ENCODE measurements around the gene CCL14.
"Not testable (repeated sequence)": the region's sequence is repeated elsewhere in the genome, so short reads cannot be mapped to it uniquely, and the experiment has no call there.

Gene CCL14

DNA sequence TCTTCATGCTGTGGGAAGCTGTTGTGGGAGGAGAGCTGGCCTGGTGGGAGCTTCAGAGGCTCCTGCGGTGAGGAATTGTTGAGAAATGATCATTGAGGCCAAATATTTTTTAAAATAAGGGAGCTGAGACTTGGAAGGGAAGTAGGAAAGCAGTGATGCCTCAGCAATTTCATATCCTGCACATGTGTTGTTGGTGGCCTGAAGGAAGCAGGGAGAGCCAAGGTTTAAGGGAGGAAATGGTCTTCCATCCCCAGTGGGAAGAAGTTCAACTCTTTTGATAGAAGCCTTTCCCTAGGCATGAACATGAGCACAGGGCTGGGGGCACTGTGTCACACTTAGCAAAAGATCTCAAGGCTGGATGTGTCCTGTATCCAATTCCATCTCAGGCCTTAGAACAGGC, at the start of gene CCL14:
Gene CCL14 (minus strand): TSS at position 87 of the 400 bp plus-strand sequence. CDS start 80 bp downstream, at position 7.
- no peak for DNase-seq

DNA sequence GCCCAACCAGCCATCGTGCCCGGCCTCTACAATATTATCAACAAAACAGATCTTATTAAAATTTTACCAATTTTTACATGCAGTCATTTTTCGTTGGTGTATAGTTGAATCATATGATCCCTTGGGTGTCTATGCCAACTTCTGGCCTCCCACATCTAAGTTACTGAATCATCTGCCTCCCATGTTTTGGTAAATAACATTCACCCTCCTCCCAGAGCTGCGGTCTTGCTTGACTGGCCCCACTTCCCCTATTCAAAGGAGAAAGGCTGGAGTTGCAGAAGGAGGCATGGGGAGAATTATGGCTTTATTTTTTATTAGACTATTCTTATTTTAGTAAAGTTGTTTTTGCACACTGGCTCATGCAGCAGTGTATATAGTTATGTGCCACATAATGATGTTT, 49.7 kb upstream of the CCL14 start:
- DNase-seq: no peak

DNA sequence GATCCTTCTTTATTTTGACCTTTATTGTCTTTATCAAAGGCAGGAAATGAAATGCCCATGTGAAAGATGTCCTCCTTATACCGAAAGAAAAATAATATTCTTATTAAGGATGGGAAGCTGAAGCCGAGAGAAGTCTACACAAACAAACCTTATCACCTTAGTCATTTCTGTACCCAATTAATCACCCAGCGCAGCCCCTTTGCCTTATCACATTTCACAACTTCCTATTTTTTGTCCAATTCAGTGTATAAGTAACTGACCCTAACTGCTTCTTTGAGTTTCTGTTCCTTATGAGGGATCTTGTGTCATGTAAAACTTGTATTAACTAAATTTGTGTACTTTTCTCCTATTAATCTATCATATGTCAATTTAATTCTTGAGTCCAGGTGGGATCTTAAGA, 47.6 kb upstream of the CCL14 start:
- DNase-seq: no peak

GRCh38 chr17:36030956-36031355, 44.4 kb upstream of the CCL14 start:
- DNase-seq: no peak

- no peak for DNase-seq
Measured at GRCh38 chr17:36027761-36028160, 41.2 kb upstream of the CCL14 start.

DNA sequence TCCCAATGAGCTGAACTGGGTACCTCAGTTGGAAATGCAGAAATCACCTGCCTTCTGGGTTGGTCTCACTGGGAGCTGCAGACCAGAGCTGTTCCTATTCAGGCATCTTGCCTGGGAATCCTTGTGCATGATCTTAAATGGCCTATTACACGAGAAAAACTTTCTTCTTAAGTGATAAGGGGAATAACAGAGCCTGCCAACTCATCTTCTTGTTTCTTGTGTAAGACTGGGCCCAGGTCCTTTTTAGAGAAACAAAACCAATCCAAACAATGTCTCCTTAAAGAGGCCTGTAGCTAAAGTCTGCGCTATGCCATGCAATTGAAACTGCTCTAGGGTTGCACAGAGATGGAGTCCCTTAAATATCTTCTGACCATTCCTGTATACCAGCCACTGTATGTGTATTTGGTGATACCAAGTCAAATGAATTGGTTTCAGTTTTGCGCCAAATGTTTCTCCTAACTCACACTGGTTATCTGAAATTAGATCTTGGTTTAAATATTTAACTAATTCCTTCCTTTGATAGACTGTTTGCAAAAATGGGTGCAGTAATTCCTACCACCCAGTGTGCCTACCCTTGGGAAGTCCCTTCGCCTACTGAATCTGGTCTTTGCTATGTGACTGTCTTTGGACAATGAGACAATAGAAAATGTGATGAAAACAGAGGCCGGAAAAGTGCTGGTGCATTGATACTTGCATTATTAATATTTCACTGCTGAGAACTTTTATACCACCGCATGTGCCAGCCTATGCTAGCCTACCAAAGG, 37.8 kb upstream of the CCL14 start:
- no peak for DNase-seq

- no peak for DNase-seq
Measured at GRCh38 chr17:36019423-36019822, 32.9 kb upstream of the CCL14 start.

GRCh38 chr17:36017799-36018198, 31.3 kb upstream of the CCL14 start, which contains the start of gene CCL23:
Gene CCL23 (minus strand): TSS chr17:36017972. CDS start chr17:36017897, 75 bp downstream.
- DNase-seq: no peak

- no peak for DNase-seq
Measured at GRCh38 chr17:36016555-36016954, 30.0 kb upstream of the CCL14 start.

DNA sequence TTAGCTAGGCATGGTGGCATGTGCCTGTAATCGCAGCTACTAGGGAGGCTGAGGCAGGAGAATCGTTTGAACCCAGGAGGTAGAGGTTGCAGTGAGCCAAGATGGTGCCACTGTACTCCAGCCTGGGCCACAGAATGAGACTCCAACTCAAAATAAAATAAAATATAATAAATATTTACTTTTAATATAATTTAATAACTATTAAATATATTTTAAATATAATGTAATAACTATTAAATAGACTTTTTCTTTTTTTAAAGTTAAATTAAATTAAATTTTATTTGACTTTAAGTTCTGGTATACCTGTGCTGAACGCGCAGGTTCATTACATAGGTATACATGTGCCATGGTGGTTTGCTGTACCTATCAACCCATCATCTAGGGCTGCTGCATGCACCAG, 29.4 kb upstream of the CCL14 start:
- not testable (repeated sequence) for DNase-seq

DNA sequence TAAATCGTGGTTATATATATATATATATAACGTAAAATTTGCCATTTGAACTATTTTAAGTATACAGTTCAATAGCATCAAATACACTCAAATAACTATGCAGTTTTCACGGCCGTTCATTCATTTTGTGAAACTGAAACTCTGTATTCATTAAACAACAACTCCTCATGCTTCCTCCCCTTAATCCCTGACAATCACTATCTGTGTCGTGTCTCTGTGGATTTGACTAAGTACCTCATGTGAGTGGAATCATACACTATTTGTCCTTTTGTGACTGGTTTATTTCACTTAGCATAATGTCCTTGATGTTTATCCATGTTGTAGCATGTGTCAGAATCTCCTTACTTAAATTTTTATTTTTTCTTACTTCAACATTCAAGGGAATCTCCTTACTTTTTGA, 28.4 kb upstream of the CCL14 start:
- no peak for DNase-seq

DNA sequence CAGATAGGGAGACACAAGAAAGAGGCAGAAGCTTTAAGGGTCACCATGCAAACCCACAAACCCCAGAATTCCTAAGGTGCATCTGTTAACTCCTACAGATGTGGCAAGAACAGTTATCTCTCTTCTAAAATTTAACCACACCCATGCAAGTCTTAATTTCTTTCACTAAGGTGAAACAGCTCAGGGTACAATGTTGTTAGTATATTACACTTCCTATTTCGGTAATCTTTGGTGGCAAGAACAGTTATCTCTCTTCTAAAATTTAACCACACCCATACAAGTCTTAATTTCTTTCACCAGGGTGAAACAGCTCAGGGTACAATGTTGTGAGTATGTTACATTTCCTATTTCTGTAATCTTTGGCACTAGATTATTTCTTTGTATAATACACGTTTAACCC, 24.7 kb upstream of the CCL14 start:
- no peak for DNase-seq

- no peak for DNase-seq
Measured at GRCh38 chr17:36008998-36009665, 22.6 kb upstream of the CCL14 start.

- DNase-seq: no peak
Measured at GRCh38 chr17:36004594-36005108, 18.1 kb upstream of the CCL14 start.

DNA sequence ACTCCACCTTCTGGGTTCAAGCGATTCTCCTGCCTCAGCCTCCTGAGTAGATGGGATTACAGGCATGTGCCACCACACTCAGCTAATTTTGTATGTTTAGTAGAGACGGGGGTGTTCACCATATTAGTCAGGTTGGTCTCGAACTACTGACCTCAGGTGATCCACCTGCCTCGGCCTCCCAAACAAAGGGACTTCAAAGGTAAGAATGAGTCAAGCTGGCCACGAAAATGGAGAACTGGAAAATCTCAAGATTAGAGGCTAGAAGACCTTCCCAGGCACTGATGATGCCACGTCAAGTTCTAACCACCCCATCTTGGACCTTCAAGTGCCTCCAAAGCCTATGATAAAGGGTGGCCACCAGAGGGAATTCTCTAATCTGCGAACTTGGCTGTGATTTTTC, 16.1 kb upstream of the CCL14 start:
- no peak for DNase-seq

GRCh38 chr17:36001862-36002603, 15.5 kb upstream of the CCL14 start:
- DNase-seq: no peak

DNA sequence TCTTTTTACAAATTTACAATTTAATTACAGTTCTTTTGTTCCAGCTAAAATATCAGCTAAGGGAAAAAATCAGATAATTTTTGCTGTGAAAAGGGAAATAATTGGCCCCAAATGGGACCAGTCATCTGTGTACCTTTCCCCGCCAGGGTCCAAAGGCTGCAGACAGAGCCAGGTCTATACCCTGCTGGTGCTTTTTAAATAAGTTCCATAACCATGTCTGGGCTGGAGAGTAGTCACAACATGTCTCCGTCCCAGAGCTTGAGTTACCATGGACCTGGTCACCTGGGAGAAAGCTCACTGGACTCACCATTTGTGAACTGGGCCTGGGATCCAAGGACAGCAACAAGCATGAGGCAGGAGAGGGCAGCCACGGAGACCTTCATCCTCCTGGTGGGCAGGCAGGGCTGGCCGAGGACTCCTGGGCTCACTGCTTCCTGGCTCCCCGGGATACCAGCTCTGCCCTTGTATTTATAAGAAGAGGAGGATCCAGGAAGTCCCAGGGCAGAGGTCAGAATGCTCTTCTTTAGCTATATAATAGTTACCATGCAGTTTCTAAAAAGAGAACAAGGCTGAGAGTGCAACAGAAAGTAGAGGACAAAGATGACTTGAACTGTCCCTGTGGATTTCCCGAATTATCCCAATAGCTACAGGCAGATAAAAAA, 14.7 kb upstream of the CCL14 start, which contains the start of gene CCL15:
Gene CCL15 (minus strand): TSS at position 444 of the 662 bp plus-strand sequence. CDS start 61 bp downstream, at position 383.
- DNase-seq: no peak

GRCh38 chr17:36000732-36001109, 14.2 kb upstream of the CCL14 start:
- no peak for DNase-seq

DNA sequence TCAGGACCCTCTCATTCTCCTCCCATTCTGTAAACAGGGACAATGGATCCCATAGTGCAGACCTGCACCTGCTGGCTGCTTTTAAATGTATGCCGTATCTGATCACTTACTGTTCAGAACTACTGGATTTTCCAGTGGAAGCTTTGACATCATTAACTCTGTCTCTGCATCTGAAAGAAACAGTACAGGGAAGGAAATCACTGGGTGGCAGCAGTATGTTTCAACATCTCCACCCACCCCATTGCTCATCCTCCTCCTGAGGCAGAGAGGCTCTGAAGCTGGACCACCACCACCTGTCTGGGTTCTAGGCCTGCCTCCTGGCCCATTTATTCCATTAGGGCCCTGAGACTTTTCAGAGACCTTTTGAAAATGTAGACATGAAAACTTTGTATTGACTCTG, 12.2 kb upstream of the CCL14 start:
- DNase-seq: no peak

- no peak for DNase-seq
Measured at GRCh38 chr17:35998018-35998545, 11.6 kb upstream of the CCL14 start.

GRCh38 chr17:35995346-35995745, 8.8 kb upstream of the CCL14 start:
- not testable (repeated sequence) for DNase-seq

- DNase-seq: no peak
Measured at GRCh38 chr17:35991075-35991474, 4.5 kb upstream of the CCL14 start.

Data from hippocampal formation (tissue), 2 donors.